Neuron (in vitro differentiated cells): Measurements from ENCODE around the gene STAB2.
"Not testable (repeated sequence)": the region's sequence is repeated elsewhere in the genome, so short reads cannot be mapped to it uniquely, and the experiment has no call there.

Experiments
- H2AFZ ChIP-seq: one replicate; pipeline ENCODE4 v1.6.1; 2013; ENCODE audit warnings: low read depth, mild to moderate bottlenecking, inconsistent platforms, low read length, moderate library complexity
- H3K27me3 ChIP-seq: one replicate; pipeline ENCODE4 v1.6.1; 2013; ENCODE audit warnings: low read length; ENCODE audit not compliant: insufficient read depth
- H3K36me3 ChIP-seq: one replicate; pipeline ENCODE4 v1.6.1; 2013; ENCODE audit warnings: low read length; ENCODE audit not compliant: insufficient read depth
- H3K4me1 ChIP-seq: one replicate; pipeline ENCODE4 v1.6.1; 2013; ENCODE audit warnings: low read length; ENCODE audit not compliant: insufficient read depth
- H3K4me3 ChIP-seq: 2 replicates; pipeline ENCODE4 v1.5.1; 2013; ENCODE audit warnings: mild to moderate bottlenecking, low read length, moderate library complexity
- H3K9me3 ChIP-seq: one replicate; pipeline ENCODE4 v1.6.1; 2013; ENCODE audit warnings: low read length

The STAB2 gene

GRCh38 chr12:103640410-103640809 lies 53.3 kb downstream of the STAB2 start:
- Histone ChIP-seq H3K27me3 (peaks cover 2% of the 10 kb centered on the region), H3K9me3 (peaks cover 3% of the 10 kb centered on the region), H3K36me3 (no peaks in the 10 kb centered on the region), H2AFZ (no peak overlapping the region), H3K4me3 (no peak overlapping the region), H3K4me1 (no peaks in the 10 kb centered on the region)

GRCh38 chr12:103640831-103641230 lies 53.8 kb downstream of the STAB2 start:
- Histone ChIP-seq H2AFZ (no peak overlapping the region), H3K9me3 (peaks cover 3% of the 10 kb centered on the region), H3K27me3 (no peaks in the 10 kb centered on the region), H3K4me1 (no peaks in the 10 kb centered on the region), H3K4me3 (no peak overlapping the region), H3K36me3 (no peaks in the 10 kb centered on the region)

- H3K9me3 ChIP-seq: peaks cover 3% of the 10 kb centered on the region
Observed at GRCh38 chr12:103642240-103642864, 55.3 kb downstream of the STAB2 start.

GRCh38 chr12:103645202-103645601 lies 58.1 kb downstream of the STAB2 start:
- no peaks in the 10 kb centered on the region for H3K36me3 ChIP-seq
- H3K9me3 ChIP-seq: no peaks in the 10 kb centered on the region
- H3K4me1 ChIP-seq: no peaks in the 10 kb centered on the region
- no peaks in the 10 kb centered on the region for H3K27me3 ChIP-seq
- H2AFZ ChIP-seq: no peak overlapping the region
- H3K4me3 ChIP-seq: no peak overlapping the region

More at GRCh38 chr12:103642240-103642864, 55.3 kb downstream of the STAB2 start:
- no peak overlapping the region for H3K4me3 ChIP-seq
- H3K36me3 ChIP-seq: no peaks in the 10 kb centered on the region
- no peak overlapping the region for H2AFZ ChIP-seq
- H3K4me1 ChIP-seq: no peaks in the 10 kb centered on the region
- H3K27me3 ChIP-seq: no peaks in the 10 kb centered on the region

- no peak overlapping the region for H3K4me3 ChIP-seq
- no peaks in the 10 kb centered on the region for H3K27me3 ChIP-seq
- H3K36me3 ChIP-seq: no peaks in the 10 kb centered on the region
- H3K4me1 ChIP-seq: no peaks in the 10 kb centered on the region
- H3K9me3 ChIP-seq: no peaks in the 10 kb centered on the region
- H2AFZ ChIP-seq: no peak overlapping the region
Observed at GRCh38 chr12:103647267-103647666, 60.2 kb downstream of the STAB2 start.

- Histone ChIP-seq H2AFZ (no peak overlapping the region), H3K9me3 (no peaks in the 10 kb centered on the region), H3K4me3 (no peak overlapping the region), H3K4me1 (no peaks in the 10 kb centered on the region), H3K27me3 (no peaks in the 10 kb centered on the region), H3K36me3 (no peaks in the 10 kb centered on the region)
Observed at GRCh38 chr12:103652808-103653207, 65.7 kb downstream of the STAB2 start.

- not testable (repeated sequence) for H3K36me3 ChIP-seq, H3K9me3 ChIP-seq, H3K4me3 ChIP-seq, H3K4me1 ChIP-seq, H2AFZ ChIP-seq, H3K27me3 ChIP-seq
Observed at GRCh38 chr12:103653568-103654173, 66.6 kb downstream of the STAB2 start.

- Histone ChIP-seq H3K4me3 (no peak overlapping the region), H3K27me3 (no peaks in the 10 kb centered on the region), H3K4me1 (no peaks in the 10 kb centered on the region), H2AFZ (no peak overlapping the region), H3K9me3 (no peaks in the 10 kb centered on the region), H3K36me3 (no peaks in the 10 kb centered on the region)
Observed at GRCh38 chr12:103654816-103655215, 67.7 kb downstream of the STAB2 start.

- Histone ChIP-seq H3K36me3 (no peaks in the 10 kb centered on the region), H2AFZ (no peak overlapping the region), H3K4me3 (no peak overlapping the region), H3K4me1 (no peaks in the 10 kb centered on the region), H3K9me3 (no peaks in the 10 kb centered on the region), H3K27me3 (peaks cover 2% of the 10 kb centered on the region)
Observed at GRCh38 chr12:103656291-103656690, 69.2 kb downstream of the STAB2 start.

GRCh38 chr12:103657331-103657730 lies 70.3 kb downstream of the STAB2 start:
- Histone ChIP-seq H3K27me3 (peaks cover 2% of the 10 kb centered on the region), H3K9me3 (no peaks in the 10 kb centered on the region), H3K36me3 (no peaks in the 10 kb centered on the region), H2AFZ (no peak overlapping the region), H3K4me3 (no peak overlapping the region), H3K4me1 (no peaks in the 10 kb centered on the region)

GRCh38 chr12:103664626-103665025 lies 77.6 kb downstream of the STAB2 start:
- Histone ChIP-seq H3K4me1 (no peaks in the 10 kb centered on the region), H3K9me3 (no peaks in the 10 kb centered on the region), H3K36me3 (no peaks in the 10 kb centered on the region), H2AFZ (no peak overlapping the region), H3K27me3 (peaks cover 2% of the 10 kb centered on the region), H3K4me3 (no peak overlapping the region)

GRCh38 chr12:103665971-103666370 lies 78.9 kb downstream of the STAB2 start:
- Histone ChIP-seq H3K4me3 (no peak overlapping the region), H2AFZ (no peak overlapping the region), H3K4me1 (no peaks in the 10 kb centered on the region), H3K36me3 (no peaks in the 10 kb centered on the region), H3K9me3 (no peaks in the 10 kb centered on the region), H3K27me3 (no peaks in the 10 kb centered on the region)

GRCh38 chr12:103667125-103667524 lies 80.1 kb downstream of the STAB2 start:
- Histone ChIP-seq H3K36me3 (no peaks in the 10 kb centered on the region), H2AFZ (no peak overlapping the region), H3K27me3 (no peaks in the 10 kb centered on the region)

GRCh38 chr12:103668520-103668919 lies 81.4 kb downstream of the STAB2 start:
- Histone ChIP-seq H2AFZ (no peak overlapping the region), H3K4me3 (no peak overlapping the region), H3K27me3 (no peaks in the 10 kb centered on the region)

More at GRCh38 chr12:103667125-103667524, 80.1 kb downstream of the STAB2 start:
- Histone ChIP-seq H3K9me3 (no peaks in the 10 kb centered on the region), H3K4me1 (no peaks in the 10 kb centered on the region), H3K4me3 (no peak overlapping the region)

More at GRCh38 chr12:103668520-103668919, 81.4 kb downstream of the STAB2 start:
- Histone ChIP-seq H3K9me3 (no peaks in the 10 kb centered on the region), H3K36me3 (no peaks in the 10 kb centered on the region), H3K4me1 (no peaks in the 10 kb centered on the region)
